Stimulated activated CD8-positive, alpha-beta memory T cell treated with anti-CD3 and anti-CD28 coated beads, Interleukin-4, amount 100 ng/mL, for 4 hours (primary cell): ENCODE results near the gene ATP6V1D.
"Not testable (repeated sequence)": the region's sequence is repeated elsewhere in the genome, so short reads cannot be mapped to it uniquely, and the experiment has no call there.

Experiments used
- DNase-seq, 2 donors: peaks; one replicate each; pipeline ENCODE4 v3.0.0-alpha.2; 2020; ENCODE audit warnings: low read depth in 2 of 2, low spot score in 1 of 2

Gene ATP6V1D

DNA sequence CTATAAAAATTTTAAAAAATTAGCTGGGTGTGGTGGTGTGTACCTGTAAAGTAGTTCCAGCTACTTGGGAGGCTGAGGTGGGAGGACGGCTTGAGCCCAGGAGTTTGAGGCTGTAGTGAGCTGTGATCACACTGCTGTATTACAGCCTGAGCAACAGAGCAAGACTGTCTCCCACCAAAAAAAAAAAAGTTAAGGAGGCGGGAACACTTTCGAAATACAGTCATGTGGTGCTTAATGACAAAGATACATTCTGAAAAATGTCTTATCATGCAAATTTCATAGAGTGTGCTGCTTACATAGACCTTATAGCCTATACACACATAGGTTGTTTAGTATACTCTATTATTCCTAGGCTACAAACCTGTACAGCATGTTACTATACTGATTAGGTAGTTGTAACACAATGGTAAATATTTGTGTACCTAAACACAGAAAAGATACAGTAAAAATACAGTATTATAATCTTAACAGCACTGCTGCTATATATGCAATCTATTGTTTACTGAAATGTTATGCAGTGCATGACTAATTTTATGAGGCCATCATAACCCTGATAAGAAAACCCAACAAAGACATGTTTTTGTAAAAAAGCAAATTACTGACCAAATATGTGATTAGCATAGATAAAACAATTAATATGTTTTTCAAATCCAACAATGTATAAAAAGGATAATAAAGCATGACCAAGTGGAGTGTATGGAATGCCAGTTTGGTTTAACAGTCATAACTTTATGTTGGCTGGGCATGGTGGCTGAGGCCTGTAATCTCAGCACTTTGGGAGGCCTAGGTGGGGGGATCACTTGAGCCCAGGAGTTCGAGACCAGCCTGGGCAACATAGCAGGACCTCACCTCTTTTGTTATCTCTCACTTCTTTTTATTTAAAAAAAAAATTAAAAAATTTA is 11.9 kb upstream of the ATP6V1D start:
- DNase-seq = no peak

DNA sequence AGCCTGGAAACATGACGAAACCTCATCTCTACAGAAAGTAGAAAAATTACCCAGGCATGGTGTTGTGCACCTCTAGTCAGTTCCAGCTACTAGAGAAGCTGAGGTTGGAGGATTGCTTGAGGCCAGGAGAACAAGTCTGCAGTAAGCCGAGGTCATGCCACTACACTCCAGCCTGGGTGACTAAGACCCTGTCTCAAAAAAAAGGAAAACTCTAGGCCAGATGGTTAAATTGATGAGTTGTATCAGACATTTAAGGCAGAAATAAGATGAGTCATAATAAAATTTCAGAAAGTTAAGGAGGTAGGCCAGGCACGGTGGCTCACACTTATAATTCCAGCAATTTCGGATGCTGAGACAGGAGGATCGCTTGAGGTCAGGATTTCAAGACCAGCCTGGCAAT is 11.2 kb upstream of the ATP6V1D start:
- DNase-seq = no peak

DNA sequence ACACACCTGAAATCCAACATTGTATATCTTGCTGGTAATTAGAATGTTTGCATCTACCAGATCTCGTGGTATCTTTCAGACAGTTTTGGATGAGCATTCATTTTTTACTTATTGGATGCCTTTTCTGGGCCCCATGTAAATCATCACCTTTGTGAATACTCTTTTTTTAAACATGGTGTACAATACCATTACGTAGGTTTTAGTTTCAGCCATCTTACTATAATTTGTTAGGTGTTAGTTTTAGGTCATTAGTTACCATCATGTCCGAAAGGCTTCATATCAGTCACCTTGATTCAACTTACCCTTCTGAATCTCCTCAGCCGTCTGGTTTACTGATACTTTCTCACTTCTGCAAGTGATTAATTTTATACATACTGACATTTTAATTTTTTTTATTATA is 5.9 kb upstream of the ATP6V1D start:
- no peak for DNase-seq

- no peak for DNase-seq
These were observed 1.0 kb upstream of the ATP6V1D start for GRCh38 chr14:67360470-67361206.

GRCh38 chr14:67358924-67359774 is 455 bp downstream of the ATP6V1D start:
- no peak for DNase-seq

DNA sequence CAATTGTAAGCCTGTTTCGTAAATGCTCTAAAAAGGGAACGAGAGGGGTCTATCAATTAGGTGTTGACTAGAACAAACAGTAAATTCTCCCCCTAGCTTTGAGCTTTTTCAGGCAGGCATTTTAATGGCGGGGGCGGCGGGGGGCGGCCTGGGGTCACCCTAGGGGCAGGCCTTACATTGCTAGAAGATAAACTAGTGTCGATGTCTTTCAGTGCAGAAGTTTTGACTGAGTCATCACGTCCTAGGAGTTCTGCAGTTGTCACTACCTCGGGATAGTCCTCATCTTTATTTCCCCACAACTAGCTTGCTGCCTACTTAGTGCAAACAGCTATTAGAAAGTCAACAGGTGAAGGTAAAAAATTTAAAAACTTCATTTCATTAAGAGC is 1.6 kb downstream of the ATP6V1D start:
- no peak for DNase-seq

GRCh38 chr14:67357186-67357968 is 2.2 kb downstream of the ATP6V1D start:
- DNase-seq = no peak

DNA sequence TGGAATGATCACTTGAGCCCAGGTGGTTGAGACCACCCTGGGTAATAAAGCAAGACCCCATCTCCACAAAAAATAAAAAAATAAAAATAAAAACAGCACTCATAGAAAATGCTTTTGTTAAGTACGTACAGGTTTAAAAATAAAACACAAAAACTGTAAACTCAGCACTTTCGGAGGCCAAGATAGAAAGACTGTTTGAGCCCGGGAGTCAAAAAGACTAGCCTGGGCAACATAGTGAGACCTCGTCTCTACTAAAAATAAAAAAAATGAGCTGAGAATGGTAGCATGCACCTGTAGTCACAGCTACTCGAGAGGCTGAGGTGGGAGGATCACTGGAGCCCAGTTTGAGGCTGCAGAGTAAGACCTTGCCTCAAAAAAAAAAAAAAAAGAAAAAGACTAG is 7.5 kb downstream of the ATP6V1D start:
- DNase-seq = no peak

- DNase-seq = no peak
These were observed 14.0 kb downstream of the ATP6V1D start for GRCh38 chr14:67345583-67345982.

DNA sequence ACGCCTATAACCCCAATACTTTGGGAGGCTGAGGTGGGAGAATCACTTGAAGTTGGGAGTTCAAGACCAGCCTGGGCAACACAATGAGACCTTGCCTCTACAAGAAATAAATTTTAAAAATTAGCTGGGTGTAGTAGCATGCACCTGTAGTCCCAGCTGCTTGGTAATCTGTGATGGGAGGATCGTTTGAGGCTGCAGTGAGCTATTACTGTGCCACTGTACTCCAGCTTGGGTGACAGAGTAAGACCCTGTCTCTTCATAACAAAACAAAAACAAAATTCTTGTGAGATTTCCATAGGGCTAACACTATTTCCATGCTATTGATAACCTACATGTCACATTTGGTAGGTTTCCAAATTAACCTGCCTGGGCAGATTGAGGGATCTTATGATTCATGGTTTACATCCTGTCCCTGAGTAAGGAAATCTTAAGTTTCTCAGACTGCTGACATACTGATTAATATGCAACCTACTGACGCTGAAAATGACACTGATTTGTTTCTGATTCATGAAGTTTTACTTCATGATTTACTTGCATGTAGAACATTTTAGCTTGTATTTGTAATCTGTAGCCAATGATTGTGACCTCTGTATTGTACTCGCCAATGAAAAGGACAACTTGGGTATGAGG is 15.9 kb downstream of the ATP6V1D start:
- no peak for DNase-seq

- DNase-seq = not testable (repeated sequence)
These were observed 18.4 kb downstream of the ATP6V1D start for GRCh38 chr14:67341231-67341630.

GRCh38 chr14:67335781-67336180 is 23.8 kb downstream of the ATP6V1D start:
- no peak for DNase-seq

DNA sequence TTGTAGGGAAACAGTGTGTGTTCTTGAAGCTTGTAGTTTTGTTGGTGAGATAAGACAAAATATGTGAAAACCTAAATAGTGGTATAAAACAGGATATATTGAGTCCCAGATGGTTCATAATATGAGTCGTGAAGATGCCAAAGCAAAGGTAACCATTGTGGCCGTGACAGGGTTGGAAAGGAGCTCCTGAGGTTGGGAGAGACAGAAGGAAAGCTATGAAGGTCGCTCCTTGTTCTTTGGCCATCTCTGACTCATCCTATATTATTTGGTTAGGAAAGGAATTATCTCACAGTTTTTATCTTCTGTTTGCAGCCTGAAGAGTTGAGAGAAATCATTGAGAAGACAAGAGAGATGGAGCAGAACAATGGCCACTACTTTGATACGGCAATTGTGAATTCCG is 27.1 kb downstream of the ATP6V1D start:
- no peak for DNase-seq

GRCh38 chr14:67331368-67332125 is 28.1 kb downstream of the ATP6V1D start:
- DNase-seq = no peak

DNA sequence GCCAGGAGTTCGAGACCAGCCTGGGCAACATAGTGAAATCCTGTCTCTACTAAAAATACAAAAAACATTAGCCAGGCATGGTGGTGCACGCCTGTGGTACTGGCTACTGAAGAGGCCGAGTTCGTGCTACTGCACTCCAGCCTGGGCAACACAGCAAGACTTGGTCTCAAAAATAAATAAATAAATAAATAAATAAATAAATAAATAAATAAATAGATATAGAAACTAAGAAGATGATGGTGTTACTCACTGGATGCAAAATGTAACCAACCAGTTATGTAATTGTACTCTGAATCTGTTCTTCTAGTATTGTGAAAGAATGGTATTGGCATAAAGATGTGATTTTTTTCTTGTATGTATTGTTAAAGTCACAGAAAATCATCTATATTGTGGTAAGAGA is 29.9 kb downstream of the ATP6V1D start:
- DNase-seq = not testable (repeated sequence)

- DNase-seq = no peak
These were observed 40.5 kb downstream of the ATP6V1D start for GRCh38 chr14:67319142-67319541.

- DNase-seq = no peak
These were observed 41.8 kb downstream of the ATP6V1D start for GRCh38 chr14:67317822-67318221.

DNA sequence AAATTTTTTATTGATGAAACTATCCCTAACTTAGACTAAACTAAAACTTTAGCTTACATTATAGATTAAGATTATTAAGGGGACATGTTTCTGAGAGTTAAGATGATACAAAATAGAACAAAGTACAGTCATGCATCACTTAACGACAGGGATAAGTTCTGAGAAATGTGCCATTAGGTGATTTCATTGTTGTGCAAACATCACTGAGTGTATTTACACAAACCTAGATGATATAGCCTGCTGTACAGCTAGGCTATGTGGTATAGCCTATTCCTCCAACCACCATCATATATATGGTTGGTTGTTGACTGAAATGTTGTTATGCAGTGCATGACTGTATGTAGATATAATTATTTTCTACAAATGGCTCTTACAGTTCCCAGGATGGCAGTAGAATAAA is 46.5 kb downstream of the ATP6V1D start:
- no peak for DNase-seq

GRCh38 chr14:67311868-67312267 is 47.7 kb downstream of the ATP6V1D start:
- DNase-seq = no peak
